ENCODE measurements around the gene EHF.

EHF gene

DNA sequence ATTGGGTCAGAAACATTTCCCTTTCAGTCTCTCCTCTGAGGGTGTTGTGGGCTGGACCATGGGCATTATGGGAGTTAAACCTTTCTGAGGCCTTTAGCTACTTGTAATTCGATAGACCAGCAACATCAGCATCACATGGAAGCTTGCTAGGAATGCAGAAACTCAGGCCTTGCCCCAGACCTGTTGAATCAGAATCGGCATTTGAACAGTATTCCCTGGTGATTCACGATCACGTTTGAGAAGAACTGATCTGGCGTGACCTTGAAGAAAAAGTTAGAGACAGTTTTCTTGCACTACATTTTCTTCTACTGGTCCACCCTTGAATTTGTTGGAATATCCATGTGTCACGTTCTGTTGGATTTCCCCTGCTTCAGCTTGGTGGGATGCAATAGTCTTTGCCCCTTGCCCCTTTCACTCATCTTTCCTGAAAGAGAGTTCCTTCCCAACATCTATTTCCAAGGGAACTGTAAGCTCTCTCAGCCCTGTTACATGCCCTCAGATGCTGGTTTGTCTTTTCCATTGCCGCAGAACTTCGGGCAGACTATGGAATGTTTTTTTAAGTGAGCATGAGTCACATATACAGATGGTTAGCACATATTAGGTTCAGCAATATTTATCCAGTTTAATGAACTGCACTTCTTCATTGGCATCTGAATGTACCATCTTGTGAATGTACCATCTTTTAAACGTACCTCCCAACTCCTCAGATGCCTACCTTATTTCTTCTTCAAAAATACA, 23.9 kb downstream of the EHF start:
- Histone ChIP-seq H3K9me3 (ENCODE audit: control insufficient read depth, low read length) (no peaks in the 10 kb centered on the region), H3K4me2 (ENCODE audit: low read length) (no peak overlapping the region), H3K9ac (no peak overlapping the region), H2AFZ (no peak overlapping the region), H3K79me2 (no peaks in the 10 kb centered on the region), H3K4me3 (ENCODE audit: low read depth, low read length) (no peak overlapping the region), H3K4me1 (peaks cover 31% of the 10 kb centered on the region), H3K27ac (no peak overlapping the region), H3K36me3 (ENCODE audit: control insufficient read depth, insufficient read depth, low read length) (no peaks in the 10 kb centered on the region), H3K27me3 (ENCODE audit: control insufficient read depth, insufficient read depth, low read length) (no peaks in the 10 kb centered on the region)
- TF ChIP-seq, protein P1, sequence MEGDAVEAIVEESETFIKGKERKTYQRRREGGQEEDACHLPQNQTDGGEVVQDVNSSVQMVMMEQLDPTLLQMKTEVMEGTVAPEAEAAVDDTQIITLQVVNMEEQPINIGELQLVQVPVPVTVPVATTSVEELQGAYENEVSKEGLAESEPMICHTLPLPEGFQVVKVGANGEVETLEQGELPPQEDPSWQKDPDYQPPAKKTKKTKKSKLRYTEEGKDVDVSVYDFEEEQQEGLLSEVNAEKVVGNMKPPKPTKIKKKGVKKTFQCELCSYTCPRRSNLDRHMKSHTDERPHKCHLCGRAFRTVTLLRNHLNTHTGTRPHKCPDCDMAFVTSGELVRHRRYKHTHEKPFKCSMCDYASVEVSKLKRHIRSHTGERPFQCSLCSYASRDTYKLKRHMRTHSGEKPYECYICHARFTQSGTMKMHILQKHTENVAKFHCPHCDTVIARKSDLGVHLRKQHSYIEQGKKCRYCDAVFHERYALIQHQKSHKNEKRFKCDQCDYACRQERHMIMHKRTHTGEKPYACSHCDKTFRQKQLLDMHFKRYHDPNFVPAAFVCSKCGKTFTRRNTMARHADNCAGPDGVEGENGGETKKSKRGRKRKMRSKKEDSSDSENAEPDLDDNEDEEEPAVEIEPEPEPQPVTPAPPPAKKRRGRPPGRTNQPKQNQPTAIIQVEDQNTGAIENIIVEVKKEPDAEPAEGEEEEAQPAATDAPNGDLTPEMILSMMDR (IDR thresholded peaks at IDR 0.05), result no peak

DNA sequence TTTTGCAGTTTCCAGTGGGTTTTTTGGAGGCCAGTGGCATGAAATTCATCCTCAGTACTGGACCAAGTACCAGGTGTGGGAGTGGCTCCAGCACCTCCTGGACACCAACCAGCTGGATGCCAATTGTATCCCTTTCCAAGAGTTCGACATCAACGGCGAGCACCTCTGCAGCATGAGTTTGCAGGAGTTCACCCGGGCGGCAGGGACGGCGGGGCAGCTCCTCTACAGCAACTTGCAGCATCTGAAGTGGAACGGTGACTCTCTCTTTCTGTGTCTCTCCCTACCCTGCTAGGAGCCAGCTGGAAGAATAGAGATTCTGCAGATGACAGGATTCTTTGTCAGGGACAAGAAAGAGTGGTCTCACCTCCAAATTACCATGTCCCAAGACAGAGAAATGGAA, 25.5 kb downstream of the EHF start:
- H3K79me2 ChIP-seq, result no peaks in the 10 kb centered on the region
- H2AFZ ChIP-seq, result peak overlapping the region; percentile 6
- no peak overlapping the region for H3K27ac ChIP-seq
- H3K27me3 ChIP-seq (ENCODE audit: control insufficient read depth, insufficient read depth, low read length), result no peaks in the 10 kb centered on the region
- H3K4me2 ChIP-seq (ENCODE audit: low read length), result no peak overlapping the region
- no peak overlapping the region for H3K9ac ChIP-seq
- no peaks in the 10 kb centered on the region for H3K9me3 ChIP-seq (ENCODE audit: control insufficient read depth, low read length)
- H3K36me3 ChIP-seq (ENCODE audit: control insufficient read depth, insufficient read depth, low read length), result no peaks in the 10 kb centered on the region
- TF ChIP-seq, protein P1 (IDR thresholded peaks at IDR 0.05), result no peak
- peaks cover 32% of the 10 kb centered on the region for H3K4me1 ChIP-seq
- no peak overlapping the region for H3K4me3 ChIP-seq (ENCODE audit: low read depth, low read length)

DNA sequence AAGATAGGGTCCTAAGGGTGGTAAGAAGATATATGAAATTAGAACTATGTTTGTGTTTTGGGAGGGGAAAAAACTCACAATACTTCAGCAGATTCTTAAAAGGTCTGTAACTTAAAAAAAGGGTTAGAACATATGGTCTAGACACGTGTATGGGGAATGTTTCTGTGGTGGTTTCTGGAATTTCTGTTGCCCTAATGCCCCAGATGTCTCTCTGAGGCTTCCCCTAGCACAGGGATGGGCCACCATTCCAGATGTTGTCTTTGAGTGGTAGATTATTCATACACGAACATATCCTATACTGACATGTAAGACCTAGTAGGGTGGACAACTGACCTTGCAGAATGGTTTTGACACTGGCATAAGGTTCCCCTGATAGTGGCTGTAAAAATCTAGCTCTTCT, 26.2 kb downstream of the EHF start:
- Histone ChIP-seq H3K4me3 (ENCODE audit: low read depth, low read length) (no peak overlapping the region), H2AFZ (no peak overlapping the region), H3K27ac (no peak overlapping the region), H3K4me2 (ENCODE audit: low read length) (no peak overlapping the region), H3K36me3 (ENCODE audit: control insufficient read depth, insufficient read depth, low read length) (no peaks in the 10 kb centered on the region), H3K4me1 (peaks cover 38% of the 10 kb centered on the region), H3K27me3 (ENCODE audit: control insufficient read depth, insufficient read depth, low read length) (no peaks in the 10 kb centered on the region), H3K9ac (no peak overlapping the region), H3K79me2 (no peaks in the 10 kb centered on the region), H3K9me3 (ENCODE audit: control insufficient read depth, low read length) (no peaks in the 10 kb centered on the region)
- TF ChIP-seq, protein P1 (IDR thresholded peaks at IDR 0.05), result no peak

DNA sequence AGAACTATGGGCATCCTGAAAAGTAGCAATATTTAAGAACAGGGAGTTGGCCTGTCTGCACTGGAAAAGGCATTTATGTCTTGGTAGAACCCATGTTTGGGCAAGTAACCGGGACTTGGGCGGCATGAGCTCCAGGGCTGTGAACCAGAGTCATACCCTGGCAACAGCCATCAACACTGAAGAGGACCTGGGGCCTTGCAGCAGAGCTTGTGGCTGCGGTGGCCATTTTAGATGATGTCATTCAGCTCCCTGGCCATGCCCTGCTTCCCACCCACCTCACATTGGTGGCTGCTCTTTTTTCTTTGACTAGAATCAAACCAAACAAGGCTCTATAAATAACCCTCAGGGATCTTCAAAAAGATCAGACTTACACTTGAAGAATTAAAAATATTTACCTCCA, 26.6 kb downstream of the EHF start:
- Histone ChIP-seq H3K9me3 (ENCODE audit: control insufficient read depth, low read length) (no peaks in the 10 kb centered on the region), H3K4me2 (ENCODE audit: low read length) (no peak overlapping the region), H3K27me3 (ENCODE audit: control insufficient read depth, insufficient read depth, low read length) (no peaks in the 10 kb centered on the region), H3K36me3 (ENCODE audit: control insufficient read depth, insufficient read depth, low read length) (no peaks in the 10 kb centered on the region), H3K27ac (no peak overlapping the region), H3K4me1 (peaks cover 38% of the 10 kb centered on the region), H3K9ac (no peak overlapping the region), H3K4me3 (ENCODE audit: low read depth, low read length) (no peak overlapping the region), H2AFZ (no peak overlapping the region), H3K79me2 (no peaks in the 10 kb centered on the region)
- TF ChIP-seq, protein P1 (IDR thresholded peaks at IDR 0.05), result no peak

DNA sequence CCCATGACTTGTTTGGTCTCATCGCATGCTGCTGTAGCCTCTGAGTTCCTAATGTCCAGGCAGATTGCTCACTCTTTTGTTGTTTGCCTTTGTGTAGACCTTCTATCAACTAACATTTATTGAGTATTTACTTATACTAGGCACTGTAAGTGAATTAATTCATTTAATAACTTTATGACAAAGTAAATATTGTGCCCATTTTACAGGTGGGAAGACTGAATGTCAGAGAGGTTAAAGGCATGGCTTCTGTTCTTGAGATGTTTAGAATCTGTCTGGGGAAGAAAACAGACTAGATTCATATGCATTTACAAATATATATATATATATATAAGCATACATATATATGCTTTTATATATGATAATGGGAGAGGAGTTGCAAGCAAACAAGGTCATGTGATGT, 27.1 kb downstream of the EHF start:
- Histone ChIP-seq H3K4me3 (ENCODE audit: low read depth, low read length) (no peak overlapping the region), H3K79me2 (no peaks in the 10 kb centered on the region), H3K9ac (no peak overlapping the region), H3K27me3 (ENCODE audit: control insufficient read depth, insufficient read depth, low read length) (no peaks in the 10 kb centered on the region), H3K4me1 (peaks cover 38% of the 10 kb centered on the region), H3K36me3 (ENCODE audit: control insufficient read depth, insufficient read depth, low read length) (no peaks in the 10 kb centered on the region), H3K9me3 (ENCODE audit: control insufficient read depth, low read length) (no peaks in the 10 kb centered on the region), H2AFZ (no peak overlapping the region), H3K27ac (no peak overlapping the region), H3K4me2 (ENCODE audit: low read length) (no peak overlapping the region)
- TF ChIP-seq, protein P1 (IDR thresholded peaks at IDR 0.05), result no peak
